AG08395 (cell line): ENCODE data around the gene ASIC1.

Experiments used
- DNase-seq: peaks from one replicate; pipeline ENCODE4 v3.0.0; 2012; ENCODE audit warnings: mixed read lengths, low spot score

ASIC1 gene

DNA sequence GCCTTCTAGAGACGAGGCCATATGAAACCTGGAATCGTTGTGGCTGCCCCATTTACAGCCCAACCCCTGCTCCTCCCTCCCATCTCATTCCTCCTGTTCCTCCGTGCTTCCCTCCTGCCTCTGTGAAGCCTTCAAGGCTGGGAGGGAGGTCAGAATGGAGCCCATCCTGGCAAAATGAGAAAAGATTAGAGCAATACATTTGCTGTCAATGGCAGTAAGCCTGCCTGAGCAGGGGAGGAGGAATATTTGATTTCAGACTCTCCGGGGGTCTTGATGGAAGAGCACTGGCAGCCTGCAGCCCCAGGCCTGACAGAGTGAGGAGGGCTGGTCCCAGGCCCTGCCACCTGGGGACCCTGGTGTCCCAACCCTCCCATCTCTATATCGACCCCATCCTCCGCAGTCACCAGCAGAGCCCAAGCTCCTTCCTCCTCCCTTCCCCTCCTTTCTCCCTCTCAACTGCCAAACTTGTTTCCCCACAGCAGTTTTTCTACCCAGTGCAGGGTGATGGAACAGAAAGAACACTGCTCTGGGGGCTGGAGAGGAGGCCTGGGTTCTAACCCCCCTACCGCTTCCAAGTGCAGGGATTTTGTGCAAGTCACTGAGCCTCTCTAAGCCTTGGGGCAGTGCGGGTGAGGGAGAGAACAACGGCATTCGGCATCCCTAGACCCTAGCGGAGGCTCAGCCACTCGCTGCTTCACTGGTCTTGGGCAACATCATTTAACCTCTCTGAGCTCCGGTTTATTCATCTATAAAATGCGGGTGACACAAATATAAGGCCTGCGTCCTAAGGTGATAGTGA is 16.1 kb upstream of the ASIC1 start:
- DNase-seq, result no peak

DNA sequence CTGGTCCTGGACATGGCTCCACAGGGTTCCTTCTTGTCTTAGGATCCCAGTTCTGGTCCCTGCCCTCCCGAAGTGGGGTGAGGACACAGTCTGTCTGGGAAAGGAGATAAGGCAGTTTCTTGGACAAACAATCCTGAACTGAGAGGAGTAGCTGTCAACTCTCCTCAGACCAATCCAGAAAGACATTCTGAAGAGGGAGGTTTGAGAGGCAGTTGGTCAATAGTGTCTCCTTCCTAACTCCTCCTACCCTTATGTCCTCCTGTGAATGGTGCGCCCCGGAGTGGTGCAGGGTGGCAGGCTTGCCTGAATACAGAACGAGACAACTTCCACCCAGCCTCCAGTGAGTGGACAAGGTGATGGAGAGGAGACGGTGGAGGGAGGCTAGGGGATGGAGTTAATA is 15.4 kb upstream of the ASIC1 start:
- DNase-seq, result no peak

DNA sequence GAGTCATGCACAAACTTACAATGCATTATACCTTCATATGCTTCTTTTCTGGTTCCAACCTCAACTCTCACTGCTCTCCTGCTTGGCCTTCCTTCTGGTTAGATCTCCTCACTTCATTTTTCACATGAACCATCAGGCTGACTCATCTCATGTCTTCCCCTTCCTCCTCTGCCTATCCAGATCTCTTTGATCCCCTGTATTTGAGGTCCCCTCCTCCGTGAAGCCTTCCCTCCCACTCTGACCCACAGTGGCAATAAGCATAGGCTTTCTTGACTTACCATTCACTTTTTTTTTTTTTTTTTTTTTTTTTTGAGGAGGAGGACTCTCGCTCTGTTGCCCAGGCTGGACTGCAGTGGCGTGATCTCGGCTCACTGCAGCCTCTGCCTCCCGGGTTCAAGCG is 14.7 kb upstream of the ASIC1 start:
- no peak for DNase-seq

DNA sequence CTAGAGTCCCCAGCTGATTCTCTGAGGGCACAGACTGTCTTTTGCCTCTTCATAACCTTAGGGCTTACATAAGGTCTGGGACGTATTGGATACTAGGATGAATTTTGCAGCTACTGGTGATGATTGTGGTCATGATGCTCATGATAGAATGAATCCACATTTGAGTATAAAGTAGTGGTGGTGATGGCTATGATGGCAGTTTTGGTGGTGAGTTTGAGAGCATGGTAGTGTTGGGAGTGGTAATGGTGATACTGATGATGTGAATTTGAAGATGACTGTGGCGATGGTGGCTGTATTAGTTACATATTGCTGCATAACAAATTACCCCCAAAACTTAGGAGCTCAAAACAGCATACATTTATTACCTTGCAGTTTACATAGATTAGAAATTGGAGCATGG is 14.1 kb upstream of the ASIC1 start:
- no peak for DNase-seq

DNA sequence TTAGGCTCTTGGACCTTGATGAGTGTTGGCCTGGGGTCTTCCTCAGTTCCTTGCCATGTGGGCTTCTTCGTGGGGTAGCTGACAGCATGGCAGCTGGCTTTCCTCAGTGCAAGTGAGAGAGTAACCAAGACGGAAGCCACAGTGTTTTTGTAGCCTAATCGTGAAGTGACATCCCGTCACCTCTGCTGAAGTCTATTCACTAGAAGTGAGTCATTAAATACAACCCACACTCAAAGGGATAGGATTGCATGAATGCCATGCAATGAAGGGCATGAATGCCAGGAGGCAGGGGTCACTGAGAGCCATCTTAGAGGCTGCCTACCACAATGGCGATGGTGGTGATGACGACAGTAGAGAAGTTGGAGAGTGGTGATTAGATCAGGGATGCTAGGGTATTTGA is 13.5 kb upstream of the ASIC1 start:
- DNase-seq, result no peak

DNA sequence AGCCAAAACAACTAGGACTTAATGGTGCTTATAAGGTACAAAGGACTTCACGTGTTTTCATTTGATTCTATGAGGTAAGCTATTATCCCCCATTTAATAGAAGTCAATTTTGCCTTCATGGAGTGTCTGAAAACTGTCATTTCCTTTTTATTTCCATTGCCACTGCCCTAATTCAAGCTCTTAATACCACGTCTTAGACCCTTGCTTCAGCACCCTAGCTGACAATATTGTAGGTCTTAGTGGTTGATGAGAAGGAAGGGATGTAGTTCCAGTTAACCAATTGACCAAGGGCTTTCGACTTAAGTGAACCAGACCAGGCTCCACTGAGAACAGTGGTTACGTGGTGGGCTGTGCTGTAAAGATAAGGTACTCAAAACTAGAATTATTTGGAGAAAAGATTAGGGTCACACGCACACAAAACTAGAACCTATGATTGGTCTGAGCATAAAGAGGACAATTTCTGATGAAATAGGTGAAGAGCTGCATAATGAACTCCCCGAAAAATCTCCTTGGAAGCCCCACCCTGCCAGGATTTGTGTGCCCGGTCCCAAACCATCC is 9.6 kb upstream of the ASIC1 start:
- no peak for DNase-seq

DNA sequence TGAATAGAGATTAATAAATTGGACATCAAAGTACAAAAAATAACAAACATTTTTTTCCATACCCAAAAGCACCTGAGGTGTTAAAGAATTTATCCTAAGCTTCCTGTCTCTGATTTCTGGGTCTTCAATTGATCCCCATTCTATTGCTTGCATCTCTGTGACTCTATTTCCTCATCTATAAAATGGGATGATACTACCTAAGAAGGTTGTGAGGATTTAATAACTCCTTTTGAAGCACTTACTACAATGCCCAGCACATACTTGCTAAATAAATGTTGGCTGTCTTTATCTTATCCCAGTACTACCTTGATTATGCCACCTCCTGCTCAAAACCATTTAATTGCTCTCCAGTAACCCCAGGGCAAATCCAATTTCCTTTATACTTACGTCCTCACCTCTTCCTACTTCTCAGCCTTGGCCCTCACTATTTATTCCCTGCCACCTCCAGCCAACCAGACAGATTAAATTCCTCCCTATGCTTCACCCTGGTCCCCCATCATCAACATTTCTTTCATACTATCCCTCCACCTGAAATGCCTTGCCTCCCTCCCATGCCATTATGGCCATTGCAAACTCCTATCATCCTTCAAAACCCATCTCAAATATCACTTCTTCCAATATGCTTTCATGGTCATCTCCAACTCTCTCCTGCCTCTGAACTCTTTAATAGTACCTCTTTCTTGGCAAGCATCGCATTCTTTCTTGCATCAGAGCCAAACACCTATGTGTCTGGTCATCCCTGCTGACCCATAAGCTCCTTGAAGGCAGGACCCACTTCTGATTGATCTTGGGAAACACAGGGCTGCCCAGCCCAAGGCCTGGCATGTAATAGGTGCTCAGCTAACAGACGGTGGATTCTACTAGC is 7.9 kb upstream of the ASIC1 start:
- no peak for DNase-seq

DNA sequence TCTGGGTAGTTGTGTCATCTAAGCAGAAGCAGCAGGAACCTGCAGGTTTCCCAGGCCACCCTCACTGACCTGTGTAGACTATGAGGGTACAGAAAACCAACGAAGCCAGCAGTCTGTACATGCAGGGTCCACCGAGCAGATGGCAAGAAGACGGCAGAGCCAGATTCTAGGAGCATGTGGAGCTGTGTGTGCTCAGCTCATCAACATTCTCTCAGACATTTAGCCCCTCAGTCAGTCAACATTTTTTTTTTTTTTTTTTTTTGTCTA is 7.3 kb upstream of the ASIC1 start:
- DNase-seq, result no peak

DNA sequence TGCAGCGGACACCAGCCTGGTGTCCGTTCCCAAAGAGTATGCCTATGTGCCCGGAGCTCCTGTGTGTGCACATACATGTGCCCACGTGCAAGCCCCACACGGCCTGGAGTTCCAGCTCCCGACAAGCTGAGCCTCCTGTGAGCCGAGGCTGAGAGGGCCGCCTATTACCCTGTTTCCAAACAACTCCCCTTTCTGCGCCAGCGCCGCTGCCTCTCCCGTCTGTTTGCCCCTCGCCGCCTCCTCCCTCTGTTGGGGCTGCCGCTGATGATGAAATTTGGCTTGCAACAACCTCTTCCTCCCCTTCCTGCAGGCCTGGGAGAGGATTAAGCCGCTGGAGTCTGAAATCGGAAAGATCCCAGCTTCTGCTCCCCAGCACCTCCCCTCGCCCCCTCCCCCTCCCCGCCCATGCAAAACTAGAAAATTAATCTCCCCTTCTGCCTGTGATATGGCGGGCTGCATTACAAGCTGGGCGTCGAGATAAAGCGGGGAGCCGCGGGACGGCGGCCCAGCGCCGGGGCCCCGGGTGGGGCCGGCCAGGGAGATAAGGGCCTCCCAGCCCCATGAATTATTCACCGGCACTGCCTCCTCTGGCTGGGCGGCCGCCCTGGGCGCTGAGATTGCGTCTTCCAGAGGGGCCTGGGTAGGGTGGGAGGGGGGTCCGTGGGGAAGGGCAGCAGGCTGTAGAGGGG is 6.8 kb upstream of the ASIC1 start:
- peak; percentile 50 for DNase-seq

DNA sequence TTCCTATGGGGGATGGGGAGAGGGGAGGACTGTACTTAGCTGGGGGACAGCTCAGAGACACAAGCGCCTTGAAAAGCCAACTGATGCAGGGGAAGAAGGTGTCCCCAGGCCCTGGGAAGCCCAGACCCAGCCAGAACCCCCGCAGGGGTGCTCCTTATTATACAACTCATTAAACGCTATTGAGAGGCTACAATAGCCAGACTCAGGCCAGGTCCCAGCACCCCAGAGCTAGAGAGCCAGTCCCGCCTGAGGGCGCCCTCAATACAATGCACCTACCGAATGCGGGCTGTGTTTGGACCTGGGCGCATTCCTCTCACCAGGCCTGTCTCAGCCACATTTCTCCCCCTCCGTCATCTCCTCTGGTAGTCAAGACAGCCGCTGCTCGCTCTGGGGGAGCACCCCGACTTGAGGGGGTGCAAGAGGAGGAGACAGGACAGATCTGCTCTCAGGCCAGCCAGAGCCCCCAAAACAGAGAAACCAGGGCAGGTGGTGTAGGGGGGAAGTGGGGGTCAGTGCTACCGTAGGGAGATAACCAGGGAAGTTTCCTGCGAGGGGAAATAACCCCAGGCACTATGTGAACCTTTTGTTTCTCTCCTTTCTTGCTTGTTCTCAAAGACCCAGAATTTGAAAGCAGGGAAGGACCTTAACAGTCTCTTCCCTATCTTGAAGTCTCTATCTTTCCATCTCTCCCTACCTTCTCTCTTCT is 6.1 kb upstream of the ASIC1 start:
- no peak for DNase-seq

DNA sequence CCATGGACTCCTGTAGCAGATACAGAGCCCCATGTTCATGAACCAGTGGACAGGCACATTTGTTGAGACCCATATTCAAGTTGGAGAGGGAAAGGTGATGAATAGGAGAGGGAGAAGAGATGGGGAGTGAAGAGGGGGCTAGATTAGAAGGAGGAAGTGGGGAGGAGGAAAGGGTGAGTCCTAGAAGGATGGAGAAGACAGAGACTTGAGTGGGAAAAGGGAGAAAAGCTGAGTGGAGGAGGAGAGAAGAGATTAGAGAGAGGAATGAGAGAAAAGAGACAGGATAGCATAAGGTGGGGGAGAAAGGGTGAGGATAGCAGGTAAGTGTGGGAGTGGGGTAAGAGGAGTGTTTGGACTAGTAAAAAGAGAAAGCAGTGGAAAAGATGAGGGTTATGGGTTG is 4.9 kb upstream of the ASIC1 start:
- DNase-seq, result no peak

DNA sequence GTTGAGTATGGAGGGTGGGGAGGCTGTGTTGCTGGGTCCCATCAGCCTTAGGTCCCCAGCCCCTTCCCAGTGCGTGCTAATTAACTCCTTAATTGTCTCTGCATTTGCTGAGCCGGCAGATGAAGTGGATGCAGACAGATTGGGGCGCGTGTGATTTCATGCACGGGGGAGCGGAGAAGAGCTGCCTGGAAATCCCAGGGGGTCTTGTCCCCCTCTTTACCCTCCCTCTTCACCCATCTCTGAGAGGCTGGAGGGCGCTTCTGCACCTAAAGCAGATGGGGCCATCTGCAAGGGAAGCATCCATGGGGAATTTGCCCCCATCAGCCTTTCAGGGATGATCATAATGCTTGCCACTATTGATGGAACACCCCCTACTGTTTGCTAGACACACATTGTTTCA is 4.4 kb upstream of the ASIC1 start:
- no peak for DNase-seq

DNA sequence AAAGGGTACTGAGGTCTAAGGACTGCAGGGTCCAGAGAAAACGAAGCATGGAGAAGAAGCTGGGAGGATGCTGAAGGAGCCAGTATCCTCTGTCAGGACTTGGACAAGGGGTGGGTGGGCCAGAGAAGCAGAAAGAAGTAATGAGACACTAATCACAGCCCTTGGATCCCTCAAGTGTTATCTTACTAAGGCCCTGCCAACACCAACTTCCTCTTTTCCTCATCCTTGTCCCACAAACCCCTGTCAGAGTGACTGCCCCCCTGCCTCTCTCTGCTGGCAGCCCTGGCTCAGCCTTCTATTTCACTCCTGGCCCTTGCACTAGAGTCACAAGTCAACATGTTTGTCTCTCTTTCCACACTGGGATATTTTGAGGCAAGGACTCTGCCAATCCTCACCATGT is 3.8 kb upstream of the ASIC1 start:
- no peak for DNase-seq

DNA sequence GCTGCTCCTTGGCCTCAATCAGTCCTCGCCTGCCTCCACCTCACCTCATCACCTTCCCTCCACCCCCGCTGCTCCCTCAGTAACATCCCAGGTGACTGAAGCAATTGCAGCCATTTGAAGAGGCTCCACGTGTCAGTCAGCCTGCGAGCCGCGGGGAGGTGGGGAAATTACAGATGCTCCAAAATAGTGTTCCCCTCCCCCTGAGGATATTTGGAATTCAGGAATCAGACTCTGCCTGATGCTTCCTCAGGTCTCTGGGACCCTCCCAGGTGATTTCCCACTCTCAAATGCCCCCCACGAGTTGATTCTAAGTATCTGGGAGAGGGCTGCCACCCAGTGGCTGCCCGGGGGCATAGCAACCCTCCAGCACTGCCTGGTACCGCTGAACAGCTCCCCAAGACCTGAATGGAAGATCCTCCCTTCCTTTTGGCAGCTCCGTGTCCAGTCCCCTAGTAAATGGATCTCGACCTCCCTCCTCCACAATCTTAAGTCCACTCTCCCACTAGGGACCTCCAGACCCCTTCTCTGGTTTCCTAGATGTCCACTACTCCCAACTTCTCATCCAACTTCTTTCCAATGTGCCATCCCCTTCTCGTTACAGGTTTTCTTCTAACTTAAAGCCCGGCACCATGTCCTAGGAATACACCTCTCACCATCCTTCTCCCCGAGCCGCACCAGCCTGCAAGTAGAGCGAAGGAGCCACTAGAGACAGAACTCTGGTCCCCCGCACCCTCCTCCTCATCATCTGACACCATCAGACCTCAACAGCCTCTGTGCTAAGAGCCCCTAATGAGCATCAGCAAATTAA is 1.4 kb upstream of the ASIC1 start:
- DNase-seq, result peak; percentile 72

DNA sequence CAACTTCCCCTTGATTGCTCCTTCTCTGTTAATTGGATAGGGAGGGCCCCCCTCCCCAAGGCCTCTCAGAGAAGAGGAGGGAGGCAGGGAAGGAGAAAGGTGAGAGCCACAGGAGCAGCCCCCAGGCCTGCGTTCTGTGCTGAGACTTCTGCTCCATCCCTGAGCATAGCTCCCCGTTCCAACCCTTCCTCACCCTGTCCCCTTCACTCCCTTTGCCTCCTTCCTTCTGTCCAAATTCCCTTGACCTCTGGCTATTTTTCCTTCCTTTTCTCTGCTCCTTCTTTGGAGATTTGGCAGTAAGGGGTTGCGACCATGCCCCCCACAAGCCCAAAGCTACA is 788 bp upstream of the ASIC1 start:
- no peak for DNase-seq

DNA sequence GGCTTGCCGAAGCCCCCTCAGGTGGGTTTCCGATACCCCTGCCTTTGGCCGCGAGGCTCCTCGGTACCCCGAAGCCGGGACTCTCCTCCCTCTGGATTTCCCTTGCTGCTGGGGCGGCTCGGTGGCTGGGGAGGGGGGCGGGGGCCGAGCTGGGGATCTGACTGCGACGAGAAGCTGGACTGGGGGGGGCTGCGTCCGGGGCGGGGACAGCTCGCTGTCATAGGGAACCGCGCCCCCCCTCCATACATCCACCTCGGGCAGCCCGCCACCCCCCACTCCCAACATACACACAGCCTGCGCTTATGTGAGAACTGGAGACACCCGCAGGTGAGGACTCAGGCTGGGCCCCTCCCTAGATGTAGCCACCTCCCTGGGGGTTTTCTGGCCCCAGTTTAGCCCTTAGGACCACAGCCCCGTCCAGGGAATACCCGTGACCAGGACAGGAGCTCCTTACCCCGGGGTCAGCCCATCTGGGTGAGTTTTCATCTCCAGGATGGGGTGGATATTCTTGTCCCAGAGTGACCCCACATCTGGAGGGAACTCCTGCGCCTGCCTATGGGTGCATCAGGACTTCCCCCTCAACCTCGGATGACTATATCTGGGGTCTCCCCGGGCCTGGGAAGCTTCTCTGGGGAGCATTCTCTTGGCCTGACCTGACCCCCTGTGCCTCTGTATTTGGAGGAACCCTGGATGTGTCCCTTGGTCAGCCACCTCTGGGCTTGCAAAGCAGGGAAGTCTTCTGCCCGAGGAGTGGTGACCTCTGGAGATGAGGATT is 687 bp downstream of the ASIC1 start:
- no peak for DNase-seq

DNA sequence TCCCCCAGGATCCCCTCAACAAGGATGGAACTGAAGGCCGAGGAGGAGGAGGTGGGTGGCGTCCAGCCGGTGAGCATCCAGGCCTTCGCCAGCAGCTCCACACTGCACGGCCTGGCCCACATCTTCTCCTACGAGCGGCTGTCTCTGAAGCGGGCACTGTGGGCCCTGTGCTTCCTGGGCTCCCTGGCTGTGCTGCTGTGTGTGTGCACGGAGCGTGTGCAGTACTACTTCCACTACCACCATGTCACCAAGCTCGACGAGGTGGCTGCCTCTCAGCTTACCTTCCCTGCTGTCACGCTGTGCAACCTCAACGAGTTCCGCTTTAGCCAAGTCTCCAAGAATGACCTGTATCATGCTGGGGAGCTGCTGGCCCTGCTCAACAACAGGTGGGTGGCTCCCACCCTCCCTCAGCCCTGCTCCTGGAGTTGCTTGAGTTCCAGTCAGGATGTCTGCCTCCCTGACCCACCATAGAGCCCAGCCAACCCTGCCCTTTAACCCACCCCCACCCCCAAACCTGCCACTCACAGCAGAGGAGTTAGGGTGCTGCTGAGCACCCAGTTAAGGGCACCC is 1.4 kb downstream of the ASIC1 start:
- DNase-seq, result no peak

DNA sequence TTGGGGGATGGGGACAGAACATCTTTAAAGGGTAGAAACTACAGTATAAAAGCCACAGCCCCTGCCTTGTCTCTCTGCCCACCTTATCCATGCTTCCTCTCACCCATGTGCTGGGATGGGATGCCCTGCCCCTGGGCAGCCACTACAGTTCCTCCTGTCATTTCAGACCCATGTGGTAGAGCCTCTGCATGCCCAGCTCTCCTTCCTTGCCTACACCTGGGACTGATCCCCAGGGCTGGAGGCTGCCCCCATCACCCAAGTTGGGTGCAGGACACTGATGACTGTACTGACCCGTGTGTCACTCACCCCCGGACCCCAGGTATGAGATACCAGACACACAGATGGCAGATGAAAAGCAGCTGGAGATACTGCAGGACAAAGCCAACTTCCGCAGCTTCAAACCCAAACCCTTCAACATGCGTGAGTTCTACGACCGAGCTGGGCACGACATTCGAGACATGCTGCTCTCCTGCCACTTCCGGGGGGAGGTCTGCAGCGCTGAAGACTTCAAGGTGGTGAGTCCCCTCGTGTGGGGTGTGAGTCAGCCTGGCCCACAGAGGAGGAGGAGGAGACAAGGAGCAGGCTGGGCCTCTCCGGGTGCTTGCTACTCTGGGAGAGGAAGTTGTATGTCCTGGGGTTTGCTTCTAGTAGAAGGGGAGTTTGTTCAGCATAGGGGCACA is 2.2 kb downstream of the ASIC1 start:
- DNase-seq, result no peak

DNA sequence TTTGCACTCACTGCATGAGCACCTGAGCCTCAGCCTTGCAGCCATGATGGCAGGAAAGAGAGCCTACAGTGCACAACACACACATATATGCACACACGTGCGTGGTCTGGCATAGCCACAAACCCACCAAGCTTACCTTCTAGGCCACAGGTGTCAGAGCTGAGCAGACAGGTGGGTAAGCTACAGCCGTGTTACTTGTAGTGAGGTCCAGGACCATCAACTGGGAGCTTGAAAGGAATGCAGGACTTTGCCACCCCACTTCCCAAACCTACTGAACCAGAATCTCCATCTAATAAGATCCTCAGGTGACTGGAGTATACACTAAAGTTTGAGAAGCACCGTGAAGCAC is 2.7 kb downstream of the ASIC1 start:
- DNase-seq, result no peak

DNA sequence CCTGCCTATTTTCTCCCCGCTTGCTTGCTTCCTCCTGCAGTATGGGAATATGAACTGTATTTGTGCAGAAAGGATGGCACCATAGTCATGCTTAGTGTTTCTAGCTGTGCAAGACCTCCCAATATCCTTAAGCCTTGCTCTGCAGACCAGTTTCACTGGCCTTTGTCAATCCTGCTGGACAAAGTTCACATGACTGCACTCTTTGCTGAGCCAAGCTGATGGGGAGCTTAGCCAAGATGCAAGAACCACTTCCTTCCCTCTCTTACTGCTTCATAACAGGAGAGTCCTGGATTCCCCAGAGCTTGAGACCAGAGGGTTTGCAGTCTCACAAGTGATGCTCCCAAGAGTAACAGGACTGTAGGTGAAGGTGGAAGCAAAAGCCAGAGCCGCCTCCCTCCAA is 3.8 kb downstream of the ASIC1 start:
- DNase-seq, result no peak
